Esophagus squamous epithelium (tissue), 5 donors: ENCODE data around the gene SLC29A1. TPM values are rescaled to one million over a fixed set of nuclear protein-coding genes. Genes with fewer than 3 reads are reported as not detected.

Experiments used
- DNase-seq: peaks from one replicate; lab custom pipeline; 2025; lab: John Stamatoyannopoulos, UW
- H3K27ac ChIP-seq, 4 donors: fragments of 200-600 bp; sonication (generic); one replicate each; pipeline ENCODE4 v1.5.1; 2016 to 2019; ENCODE audit warnings: mild to moderate bottlenecking in 1 of 4
- H3K27me3 ChIP-seq, 4 donors: fragments of 200-600 bp; sonication (generic); 1 replicate in 3 of 4; 2 replicates in 1 of 4; pipeline versions ENCODE4 v1.5.1 to v1.6.0; 2017 to 2021; ENCODE audit warnings: antibody characterized with exemption in 1 of 4
- H3K36me3 ChIP-seq, 3 donors: fragments of 200-600 bp; sonication (generic); one replicate each; pipeline ENCODE4 v1.5.1; 2016 to 2019
- H3K4me1 ChIP-seq, 3 donors: fragments of 200-600 bp; sonication (generic); one replicate each; pipeline ENCODE4 v1.5.1; 2017 to 2019
- H3K4me3 ChIP-seq, 4 donors: fragments of 200-600 bp; sonication (generic); 1 replicate in 3 of 4; 2 replicates in 1 of 4; pipeline ENCODE4 v1.5.1; 2016 to 2019; ENCODE audit warnings: mild to moderate bottlenecking in 2 of 4, moderate library complexity in 1 of 4
- H3K9me3 ChIP-seq, 3 donors: fragments of 200-600 bp; sonication (generic); one replicate each; pipeline ENCODE4 v1.5.1; 2016 to 2019
- CTCF ChIP-seq, 6 experiments: fragments of 450-650 bp in 4 of 6; fragments of 200-600 bp in 2 of 6; sonication (generic) in 2 of 6; IDR thresholded peaks; one replicate each; pipeline ENCODE4 v1.5.1; 2016 to 2019; ENCODE audit warnings: antibody characterized with exemption in 6 of 6, mild to moderate bottlenecking in 4 of 6, moderate library complexity in 4 of 6
- POLR2A ChIP-seq, 4 donors: fragments of 450-650 bp; IDR thresholded peaks; one replicate each; pipeline ENCODE4 v1.6.1; 2017; ENCODE audit warnings: antibody characterized with exemption in 4 of 4, mild to moderate bottlenecking in 4 of 4, moderate library complexity in 3 of 4
- WGBS, 2 donors: methylation state at CpG; one replicate each; pipeline ENCODE4 v1.1.5; 2018; 5-methylcytosine and 5-hydroxymethylcytosine counted together
- intact Hi-C: fragments of 100-400 bp; cut with DNase I; formaldehyde crosslinking; loops from one replicate; pipeline ENCODE4 v1.15.0; 2022
- total RNA-seq, 4 donors: library from RNA; depleted of rRNA; stranded (reverse); fragments of >200 nt; gene quantifications; one replicate each; pipeline ENCODE4 v1.1.0, GENCODE V29; 2016
- donor health status: DM: yes; HTN: yes; CAD: no.

SLC29A1 gene
- total RNA-seq, 4 donors from 2014 or later = 12.7 to 24.8 (median 22.3) TPM

DNA sequence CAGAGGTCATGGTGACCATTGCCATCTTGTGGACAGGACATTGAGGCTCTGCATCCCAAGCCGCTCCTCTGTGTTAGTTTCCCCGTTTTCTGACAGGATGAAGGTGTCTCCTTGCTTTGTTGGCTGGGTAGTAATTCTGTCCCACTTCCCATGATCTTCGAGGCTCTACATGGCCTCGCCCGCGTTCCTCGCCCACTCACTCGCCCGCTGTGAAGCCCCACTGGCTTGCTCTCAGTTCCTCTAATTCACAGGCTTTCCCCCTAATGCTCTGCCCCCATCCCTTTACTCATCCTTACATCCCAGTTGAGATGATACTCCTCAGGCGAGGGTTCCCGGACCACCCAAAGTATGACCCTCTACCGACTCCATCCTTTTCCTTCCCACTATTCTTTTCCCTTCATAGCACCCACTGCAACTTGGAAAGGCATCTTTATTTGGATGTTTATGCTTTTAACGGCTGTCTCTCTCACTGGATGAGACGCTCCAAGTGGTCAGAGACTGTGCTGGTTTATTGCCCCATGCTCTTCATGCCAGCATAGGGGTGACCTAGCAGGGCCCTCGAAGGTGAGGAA lies 34.4 kb downstream of the SLC29A1 start:
- H3K36me3 ChIP-seq = peaks cover 12 to 62% (median 28%) of the 10 kb centered on the region in 3 donors

DNA sequence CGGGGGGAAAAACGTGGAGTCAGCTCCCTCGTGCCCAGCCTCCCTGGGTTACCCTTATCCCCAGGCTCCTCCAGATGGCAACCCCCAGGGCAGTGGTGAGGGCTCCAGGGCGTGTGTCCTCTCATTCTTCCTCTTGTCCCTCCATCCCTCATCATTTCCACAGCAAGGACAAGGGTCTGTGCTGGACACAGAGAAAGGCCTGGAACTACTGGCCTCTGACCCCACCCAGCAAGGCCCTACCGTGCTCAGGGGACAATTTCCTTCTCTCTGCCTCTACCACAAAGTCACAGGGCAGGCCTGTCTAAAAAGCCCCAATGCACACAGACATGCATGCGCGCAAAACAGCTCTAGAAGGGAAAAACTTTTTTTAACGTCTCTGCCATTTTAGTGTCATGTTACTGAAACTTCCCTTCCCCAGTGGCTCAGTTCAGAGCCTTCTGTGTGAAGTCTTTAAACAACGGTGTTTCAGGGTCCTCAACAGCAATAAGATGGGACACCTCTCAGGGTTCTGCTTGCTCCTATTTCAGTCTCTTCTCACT lies 35.0 kb downstream of the SLC29A1 start:
- Histone ChIP-seq H3K4me3 (no peak overlapping the region), H3K27ac (peak overlapping the region in 1 of 4 donors; percentile 92), H3K4me1 (peaks cover 22 to 61% (median 24%) of the 10 kb centered on the region in 3 donors), H3K36me3 (peaks cover 8 to 57% (median 23%) of the 10 kb centered on the region in 3 donors), H3K9me3 (no peaks in the 10 kb centered on the region), H3K27me3 (no peaks in the 10 kb centered on the region)
- 62 to 77% methylated on average over 6 to 8 of the region's 9 CpGs for WGBS, 2 donors
- DNase-seq = no peak
- TF ChIP-seq CTCF (IDR thresholded peaks at IDR 0.05) = no peak
- no peak for TF ChIP-seq POLR2A (IDR thresholded peaks at IDR 0.05)
- intact Hi-C loops = loop anchor here (5.0 to 10.0 kb wide), 2 partner anchors 86 to 164 kb away; no protein-coding TSS in a partner anchor

More for the DNA sequence above, 34.4 kb downstream of the SLC29A1 start:
- Histone ChIP-seq H3K27ac (peak overlapping the region; percentile 84 to 94 (median 90)), H3K4me1 (peaks cover 17 to 61% (median 19%) of the 10 kb centered on the region in 3 donors), H3K9me3 (no peaks in the 10 kb centered on the region), H3K27me3 (no peaks in the 10 kb centered on the region), H3K4me3 (peak overlapping the region; percentile 70 to 98 (median 90))
- TF ChIP-seq CTCF (IDR thresholded peaks at IDR 0.05) = no peak
- TF ChIP-seq POLR2A (IDR thresholded peaks at IDR 0.05) = no peak
- WGBS, 2 donors = 23 to 30% methylated on average over 15 of the region's 15 CpGs
- intact Hi-C loops = loop anchor here (5.0 to 10.0 kb wide), 2 partner anchors 86 to 163 kb away; no protein-coding TSS in a partner anchor
- no peak for DNase-seq

DNA sequence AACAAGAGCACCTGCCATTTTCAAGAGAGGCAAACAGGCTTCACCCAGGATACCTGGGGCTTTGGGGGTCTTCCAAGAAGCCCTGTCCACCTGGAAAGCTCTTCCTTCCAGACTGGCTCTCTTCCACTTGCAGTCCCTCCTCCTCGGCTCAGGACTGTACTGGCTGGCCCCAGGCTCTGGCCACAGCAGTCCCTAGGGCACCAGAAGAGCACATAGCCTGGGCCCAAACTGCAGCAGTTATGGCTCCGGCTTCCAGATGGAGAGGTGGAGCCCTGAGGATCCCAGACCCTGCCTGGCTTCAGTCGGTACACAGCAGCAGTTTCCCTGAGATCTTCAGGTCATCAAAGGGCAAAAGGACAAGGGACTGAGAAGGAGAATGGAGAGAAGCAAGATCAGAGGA lies 35.5 kb downstream of the SLC29A1 start:
- peaks cover 8 to 52% (median 18%) of the 10 kb centered on the region in 3 donors for H3K36me3 ChIP-seq
- no peaks in the 10 kb centered on the region for H3K27me3 ChIP-seq
- H3K4me3 ChIP-seq = no peak overlapping the region
- peaks cover 27 to 61% (median 30%) of the 10 kb centered on the region in 3 donors for H3K4me1 ChIP-seq
- H3K27ac ChIP-seq = no peak overlapping the region
- TF ChIP-seq CTCF (IDR thresholded peaks at IDR 0.05) (no peak), POLR2A (IDR thresholded peaks at IDR 0.05) (no peak)
- intact Hi-C loops = loop anchor here (5.0 to 10.0 kb wide), 2 partner anchors 87 to 164 kb away; no protein-coding TSS in a partner anchor
- H3K9me3 ChIP-seq = no peaks in the 10 kb centered on the region
- DNase-seq = no peak
- 90 to 100% methylated on average over 1 to 2 of the region's 3 CpGs for WGBS, 2 donors

DNA sequence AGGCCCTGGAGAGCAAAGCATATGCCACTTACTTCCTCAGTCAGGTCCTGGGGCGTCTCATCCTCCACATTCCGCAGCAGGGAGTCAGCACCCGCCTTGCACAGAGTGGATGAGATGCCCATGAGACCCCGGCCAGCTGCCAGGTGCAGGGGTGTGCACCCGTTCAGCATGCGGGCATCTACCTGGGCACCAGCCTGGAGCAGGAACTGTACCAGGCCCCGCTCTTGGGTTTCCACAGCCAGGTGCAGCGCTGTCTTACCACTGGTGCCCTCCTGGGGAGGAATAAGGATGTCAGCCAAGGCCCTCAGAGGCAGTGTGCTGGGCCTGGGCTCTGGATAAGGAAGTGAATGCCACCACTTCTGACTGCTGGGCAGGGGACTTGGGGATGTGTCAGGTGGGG lies 36.6 kb downstream of the SLC29A1 start:
- no peaks in the 10 kb centered on the region for H3K9me3 ChIP-seq
- intact Hi-C loops = no loop called here
- H3K27me3 ChIP-seq = no peaks in the 10 kb centered on the region
- peaks cover 38 to 62% (median 39%) of the 10 kb centered on the region in 3 donors for H3K4me1 ChIP-seq
- DNase-seq = no peak
- no peak overlapping the region for H3K4me3 ChIP-seq
- H3K27ac ChIP-seq = no peak overlapping the region
- TF ChIP-seq POLR2A (IDR thresholded peaks at IDR 0.05) = no peak
- TF ChIP-seq CTCF (IDR thresholded peaks at IDR 0.05) = no peak
- peaks cover 0 to 41% (median 7%) of the 10 kb centered on the region in 3 donors for H3K36me3 ChIP-seq
- WGBS, 2 donors = 88% methylated on average over 5 of the region's 8 CpGs; no CpG with 5 or more reads in 1 of the 2 donors
